ENCODE results near the gene CCDC195.

Gene CCDC195

DNA sequence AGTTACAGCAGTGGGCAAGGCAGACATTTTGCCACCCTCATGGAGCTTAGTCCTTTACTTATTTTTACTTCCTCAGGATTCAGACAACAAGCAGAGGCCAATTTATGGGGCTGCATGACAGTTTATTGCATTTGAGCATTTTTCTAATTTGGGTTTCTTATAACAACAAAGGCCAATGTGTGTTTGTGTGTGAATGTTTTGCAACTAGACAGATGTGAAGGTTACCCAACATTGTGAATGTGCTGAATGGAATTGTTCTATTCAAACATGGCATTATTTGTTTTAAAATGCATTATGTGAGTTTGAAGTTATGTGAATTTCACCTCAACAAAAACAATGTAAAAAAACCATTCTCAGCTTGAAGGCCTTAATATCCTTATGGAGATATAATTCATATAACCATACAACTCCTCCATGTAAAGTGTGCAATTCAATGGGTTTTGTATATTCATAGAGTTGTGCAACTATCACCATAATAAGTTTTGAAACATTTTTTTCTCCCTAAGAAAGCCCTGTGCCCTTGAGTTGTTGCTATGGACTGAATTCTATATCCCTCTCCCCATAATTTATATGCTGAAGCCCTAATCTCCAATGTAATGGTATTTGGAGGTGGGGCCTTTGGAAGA, 57.3 kb downstream of the CCDC195 start:
- no peak for DNase-seq (ENCODE audit: extremely low read depth, low read depth)
- TF ChIP-seq, protein P1, sequence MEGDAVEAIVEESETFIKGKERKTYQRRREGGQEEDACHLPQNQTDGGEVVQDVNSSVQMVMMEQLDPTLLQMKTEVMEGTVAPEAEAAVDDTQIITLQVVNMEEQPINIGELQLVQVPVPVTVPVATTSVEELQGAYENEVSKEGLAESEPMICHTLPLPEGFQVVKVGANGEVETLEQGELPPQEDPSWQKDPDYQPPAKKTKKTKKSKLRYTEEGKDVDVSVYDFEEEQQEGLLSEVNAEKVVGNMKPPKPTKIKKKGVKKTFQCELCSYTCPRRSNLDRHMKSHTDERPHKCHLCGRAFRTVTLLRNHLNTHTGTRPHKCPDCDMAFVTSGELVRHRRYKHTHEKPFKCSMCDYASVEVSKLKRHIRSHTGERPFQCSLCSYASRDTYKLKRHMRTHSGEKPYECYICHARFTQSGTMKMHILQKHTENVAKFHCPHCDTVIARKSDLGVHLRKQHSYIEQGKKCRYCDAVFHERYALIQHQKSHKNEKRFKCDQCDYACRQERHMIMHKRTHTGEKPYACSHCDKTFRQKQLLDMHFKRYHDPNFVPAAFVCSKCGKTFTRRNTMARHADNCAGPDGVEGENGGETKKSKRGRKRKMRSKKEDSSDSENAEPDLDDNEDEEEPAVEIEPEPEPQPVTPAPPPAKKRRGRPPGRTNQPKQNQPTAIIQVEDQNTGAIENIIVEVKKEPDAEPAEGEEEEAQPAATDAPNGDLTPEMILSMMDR (IDR thresholded peaks at IDR 0.05; ENCODE audit: low read depth, low read length), result no peak

DNA sequence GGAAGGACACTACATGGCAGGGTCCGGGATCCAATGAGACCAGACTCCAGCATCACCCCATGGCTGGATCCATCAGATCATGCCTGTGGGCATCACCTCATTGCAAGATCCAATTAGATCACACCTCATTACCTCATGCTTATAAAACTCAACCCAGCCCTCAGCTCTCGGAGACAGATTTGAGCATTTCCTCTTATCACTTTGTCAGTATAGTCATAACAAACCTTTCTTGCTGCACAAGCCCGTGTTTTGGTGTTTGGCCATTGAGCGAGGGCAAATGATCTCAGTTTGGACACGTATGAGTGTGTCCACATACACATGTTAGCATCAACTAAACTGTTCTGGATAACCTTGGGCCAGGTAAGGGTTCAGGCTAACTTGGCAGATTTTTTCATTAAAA, 58.8 kb downstream of the CCDC195 start:
- DNase-seq (ENCODE audit: extremely low read depth, low read depth), result no peak
- TF ChIP-seq, protein P1 (IDR thresholded peaks at IDR 0.05; ENCODE audit: low read depth, low read length), result no peak

DNA sequence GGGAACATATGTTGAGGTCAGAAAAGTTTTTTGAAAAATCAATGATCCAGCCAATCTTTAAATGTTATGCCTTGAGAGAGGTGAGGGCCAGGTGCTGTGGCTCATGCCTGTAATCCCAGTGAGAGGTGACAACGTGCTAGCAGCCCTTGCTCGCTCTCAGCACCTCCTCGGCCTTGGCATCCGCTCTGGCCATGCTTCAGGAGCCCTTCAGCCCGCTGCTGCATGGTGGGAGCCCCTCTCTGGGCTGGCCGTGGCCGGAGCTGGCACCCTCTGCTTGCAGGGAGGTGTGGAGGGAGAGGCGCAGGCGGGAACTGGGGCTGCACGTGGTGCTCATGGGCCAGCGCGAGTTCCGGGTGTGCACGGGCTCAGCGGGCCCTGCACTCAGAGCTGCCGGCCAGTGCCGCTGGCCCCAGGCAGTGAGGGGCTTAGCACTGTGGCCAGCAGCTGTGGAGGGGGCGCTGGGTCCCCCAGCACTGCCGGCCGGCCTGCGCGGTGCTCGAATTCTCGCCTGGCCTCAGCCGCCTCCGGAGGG, 61.1 kb downstream of the CCDC195 start:
- DNase-seq (ENCODE audit: extremely low read depth, low read depth), result no peak
- TF ChIP-seq, protein P1 (IDR thresholded peaks at IDR 0.05; ENCODE audit: low read depth, low read length), result no peak

Data from AG09319 (cell line).